Parathyroid adenoma (tissue), 2 donors: Measurements from ENCODE around the gene VPS11.
"Not testable (repeated sequence)": the region's sequence is repeated elsewhere in the genome, so short reads cannot be mapped to it uniquely, and the experiment has no call there.

Experiments
- H2AFZ ChIP-seq: fragments of 300-600 bp; sonication (generic); one replicate; pipeline ENCODE4 v1.7.0; 2017; ENCODE audit warnings: antibody characterized with exemption, mild to moderate bottlenecking
- H3K27ac ChIP-seq: fragments of 300-600 bp; sonication (generic); one replicate; pipeline ENCODE4 v1.7.0; 2017
- H3K27me3 ChIP-seq: fragments of 300-600 bp; sonication (generic); one replicate; pipeline ENCODE4 v1.7.0; 2017; ENCODE audit warnings: low read length; ENCODE audit not compliant: control insufficient read depth, insufficient read depth
- H3K36me3 ChIP-seq: fragments of 300-600 bp; sonication (generic); one replicate; pipeline ENCODE4 v1.7.0; 2017; ENCODE audit warnings: low read length; ENCODE audit not compliant: control insufficient read depth, insufficient read depth
- H3K4me1 ChIP-seq: fragments of 300-600 bp; sonication (generic); one replicate; pipeline ENCODE4 v1.7.0; 2017; ENCODE audit warnings: control low read depth
- H3K4me2 ChIP-seq: fragments of 300-600 bp; sonication (generic); one replicate; pipeline ENCODE4 v1.7.0; 2017; ENCODE audit warnings: low read length
- H3K4me3 ChIP-seq: fragments of 300-600 bp; sonication (generic); one replicate; pipeline ENCODE4 v1.7.0; 2017; ENCODE audit warnings: low read depth, low read length
- H3K79me2 ChIP-seq: fragments of 300-600 bp; sonication (generic); one replicate; pipeline ENCODE4 v1.7.0; 2017; ENCODE audit warnings: control low read depth
- H3K9ac ChIP-seq: fragments of 300-600 bp; sonication (generic); one replicate; pipeline ENCODE4 v1.7.0; 2017; ENCODE audit warnings: mild to moderate bottlenecking
- H3K9me3 ChIP-seq: fragments of 300-600 bp; sonication (generic); one replicate; pipeline ENCODE4 v1.7.0; 2017; ENCODE audit warnings: low read length; ENCODE audit not compliant: control insufficient read depth
- CTCF ChIP-seq: fragments of 300-600 bp; sonication (generic); IDR thresholded peaks from one replicate; pipeline ENCODE4 v1.7.0; 2017; ENCODE audit warnings: antibody characterized with exemption, mild to moderate bottlenecking
- donor health status: primary hyperparathyroidism.

VPS11 gene

GRCh38 chr11:119029069-119029339, 38.6 kb upstream of the VPS11 start:
- Histone ChIP-seq H3K4me3 (no peak overlapping the region), H2AFZ (no peak overlapping the region), H3K27me3 (no peaks in the 10 kb centered on the region), H3K9me3 (no peaks in the 10 kb centered on the region), H3K27ac (no peak overlapping the region), H3K4me1 (peaks cover 2% of the 10 kb centered on the region), H3K9ac (no peak overlapping the region), H3K79me2 (no peaks in the 10 kb centered on the region), H3K4me2 (peak overlapping the region; percentile 91), H3K36me3 (no peaks in the 10 kb centered on the region)
- no peak for TF ChIP-seq CTCF

GRCh38 chr11:119029340-119030028, 38.1 kb upstream of the VPS11 start:
- Histone ChIP-seq H3K9ac (no peak overlapping the region), H3K4me1 (peaks cover 2% of the 10 kb centered on the region)
- no peak for TF ChIP-seq CTCF

DNA sequence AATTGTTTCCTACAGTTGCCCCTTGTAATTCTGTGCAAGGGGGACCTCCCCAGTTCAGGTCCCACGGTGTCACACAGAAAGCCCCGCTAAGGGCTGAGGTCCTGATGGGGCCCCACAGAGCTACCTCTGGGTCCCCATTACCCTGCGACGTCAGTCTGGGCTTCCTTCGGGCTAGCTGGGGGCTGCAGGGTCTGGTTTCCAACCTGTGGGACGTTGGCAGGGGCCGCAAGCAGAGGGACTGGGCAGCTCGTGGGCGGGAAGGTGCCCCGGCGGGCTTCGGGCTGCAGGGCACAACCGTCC, 37.6 kb upstream of the VPS11 start:
- Histone ChIP-seq H3K27me3 (no peaks in the 10 kb centered on the region), H3K4me1 (peaks cover 2% of the 10 kb centered on the region), H3K9me3 (no peaks in the 10 kb centered on the region), H2AFZ (peak overlapping the region; percentile 92), H3K9ac (no peak overlapping the region), H3K4me3 (peak overlapping the region; percentile 80), H3K36me3 (no peaks in the 10 kb centered on the region), H3K27ac (no peak overlapping the region), H3K79me2 (no peaks in the 10 kb centered on the region), H3K4me2 (peak overlapping the region; percentile 91)
- TF ChIP-seq CTCF = no peak

More at GRCh38 chr11:119029340-119030028, 38.1 kb upstream of the VPS11 start:
- Histone ChIP-seq H3K4me2 (peak overlapping the region; percentile 91), H3K36me3 (no peaks in the 10 kb centered on the region), H3K4me3 (peak overlapping the region; percentile 80), H3K9me3 (no peaks in the 10 kb centered on the region), H3K79me2 (no peaks in the 10 kb centered on the region), H2AFZ (peak overlapping the region; percentile 92), H3K27me3 (no peaks in the 10 kb centered on the region), H3K27ac (no peak overlapping the region)

DNA sequence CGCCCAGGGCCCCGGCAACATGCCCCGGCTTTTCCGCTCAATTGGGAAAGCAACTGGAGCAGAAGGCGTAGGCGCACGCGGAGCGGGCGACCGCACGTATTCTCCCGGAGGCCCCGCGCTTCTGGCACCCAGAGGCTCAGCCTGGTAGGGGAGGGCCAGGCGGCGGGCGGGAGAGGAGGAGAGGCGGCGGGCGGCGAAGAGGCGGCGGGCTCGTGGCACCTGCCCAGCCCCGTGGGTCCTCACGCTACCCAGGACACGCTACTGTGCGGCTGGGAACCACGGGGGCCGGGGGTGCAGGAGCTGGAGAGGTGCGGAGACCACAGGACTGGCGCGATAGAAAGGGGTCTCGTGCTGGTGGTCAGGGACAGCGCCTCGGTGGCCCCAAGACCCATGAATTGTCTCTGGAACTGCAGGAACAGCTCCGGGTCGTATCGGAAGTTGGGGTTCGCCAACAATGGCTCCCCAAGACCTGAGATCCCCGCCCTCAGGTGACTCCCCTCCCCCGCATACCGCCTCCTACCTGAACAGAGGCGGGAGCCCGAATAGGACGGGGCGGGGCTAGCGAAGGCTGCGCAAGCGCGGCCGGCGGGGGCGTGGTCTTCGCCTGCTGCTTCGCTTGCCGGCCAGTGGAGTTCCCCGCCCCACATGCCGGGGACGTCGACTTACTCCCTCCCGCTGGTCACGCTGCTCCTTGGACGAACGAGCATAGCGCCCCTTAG, 37.1 kb upstream of the VPS11 start, which contains the start of gene SLC37A4:
Gene SLC37A4, minus strand, starts transcription at position 549 of the 719 bp plus-strand sequence.
- Histone ChIP-seq H3K4me1 (peaks cover 2% of the 10 kb centered on the region), H3K27ac (peak within 1 kb of the TSS; percentile 65), H3K4me3 (peak within 1 kb of the TSS; percentile 80), H3K27me3 (no peaks in the 10 kb centered on the region), H3K79me2 (no peaks in the 10 kb centered on the region), H3K9ac (peak within 1 kb of the TSS; percentile 28), H3K36me3 (no peaks in the 10 kb centered on the region), H2AFZ (peak within 1 kb of the TSS; percentile 92), H3K9me3 (no peaks in the 10 kb centered on the region), H3K4me2 (peak within 1 kb of the TSS; percentile 91)
- TF ChIP-seq CTCF = no peak

DNA sequence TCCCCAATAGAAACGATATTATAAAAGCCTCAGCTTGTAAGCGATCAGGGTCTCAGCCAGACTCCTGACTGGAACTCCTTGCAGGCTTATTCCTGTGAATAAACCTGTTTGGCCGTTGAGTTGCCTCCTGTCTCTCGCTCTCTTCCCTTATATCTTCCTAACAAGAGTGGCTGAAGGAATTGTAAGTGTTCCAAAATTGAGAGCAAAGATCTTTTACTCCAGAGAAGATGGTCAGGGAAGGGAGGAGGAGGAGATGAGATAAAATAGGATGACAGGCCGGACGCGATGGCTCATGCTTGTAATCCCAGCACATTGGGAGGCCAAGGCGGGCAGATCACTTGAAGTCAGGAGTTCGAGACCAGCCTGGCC, 35.7 kb upstream of the VPS11 start:
- TF ChIP-seq CTCF = no peak
- H3K36me3 ChIP-seq = no peaks in the 10 kb centered on the region
- H3K4me3 ChIP-seq = no peak overlapping the region
- no peak overlapping the region for H3K9ac ChIP-seq
- H3K27me3 ChIP-seq = no peaks in the 10 kb centered on the region
- H3K79me2 ChIP-seq = no peaks in the 10 kb centered on the region
- H3K27ac ChIP-seq = no peak overlapping the region
- no peaks in the 10 kb centered on the region for H3K9me3 ChIP-seq
- H2AFZ ChIP-seq = no peak overlapping the region
- H3K4me2 ChIP-seq = no peak overlapping the region
- peaks cover 2% of the 10 kb centered on the region for H3K4me1 ChIP-seq

DNA sequence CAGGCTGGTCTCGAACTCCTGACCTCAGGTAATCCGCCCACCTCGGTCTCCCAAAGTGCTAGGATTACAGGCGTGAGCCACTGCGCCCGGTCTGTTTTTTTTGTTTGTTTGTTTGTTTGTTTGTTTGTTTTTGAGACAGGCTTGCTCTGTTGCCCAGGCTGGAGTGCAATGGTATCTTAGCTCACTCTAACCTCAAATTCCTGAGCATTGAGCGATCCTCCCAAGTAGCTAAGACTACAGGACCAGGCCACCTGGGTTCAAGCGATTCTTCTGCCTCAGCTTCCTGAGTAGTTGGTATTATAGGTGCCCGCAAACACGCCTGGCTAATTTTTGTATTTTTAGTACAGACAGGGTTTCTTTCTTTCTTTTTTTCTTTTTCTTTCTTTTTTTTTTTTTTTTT, 34.2 kb upstream of the VPS11 start:
- not testable (repeated sequence) for H3K27me3 ChIP-seq, H3K4me2 ChIP-seq, H3K9ac ChIP-seq, H3K27ac ChIP-seq, H3K79me2 ChIP-seq, H3K4me3 ChIP-seq, H2AFZ ChIP-seq, H3K4me1 ChIP-seq, H3K36me3 ChIP-seq, H3K9me3 ChIP-seq
